Stimulated activated CD8-positive, alpha-beta memory T cell treated with anti-CD3 and anti-CD28 coated beads, Interleukin-12 subunit alpha, Interleukin-12 subunit beta, amount 100 ng/mL, for 4 hours (primary cell): ENCODE results near the gene ZIC1.

Experiments used
- DNase-seq: peaks from one replicate; pipeline ENCODE4 v3.0.0-alpha.2; 2020; ENCODE audit warnings: low read depth

The ZIC1 gene

GRCh38 chr3:147422601-147423536, 13.7 kb downstream of the ZIC1 start:
- no peak for DNase-seq

- DNase-seq = no peak
Measured at GRCh38 chr3:147423537-147423797, 14.3 kb downstream of the ZIC1 start.

- no peak for DNase-seq
Measured at GRCh38 chr3:147423798-147424580, 14.8 kb downstream of the ZIC1 start.

GRCh38 chr3:147424581-147425387, 15.6 kb downstream of the ZIC1 start:
- no peak for DNase-seq

DNA sequence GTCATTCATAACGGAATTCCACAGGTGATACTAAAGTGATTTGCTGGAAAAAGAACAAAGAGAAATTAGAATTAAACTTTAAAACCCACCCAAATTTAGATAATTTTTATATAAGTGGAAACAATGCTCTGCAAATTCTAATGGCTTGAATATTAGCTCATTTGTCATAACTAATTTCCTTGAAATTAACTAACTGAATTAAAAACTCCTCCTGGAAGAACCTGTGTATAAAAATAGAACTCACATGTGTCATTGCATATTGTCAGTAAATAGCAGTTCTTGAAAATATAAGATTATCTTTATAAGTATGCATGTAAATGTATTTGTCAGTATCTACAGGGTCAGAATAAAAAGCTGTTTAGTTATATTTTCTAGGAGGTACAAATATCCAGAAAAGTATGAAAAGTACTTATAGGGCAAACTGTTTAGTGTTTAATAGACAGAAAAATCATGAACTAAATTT, 16.3 kb downstream of the ZIC1 start:
- DNase-seq = no peak

DNA sequence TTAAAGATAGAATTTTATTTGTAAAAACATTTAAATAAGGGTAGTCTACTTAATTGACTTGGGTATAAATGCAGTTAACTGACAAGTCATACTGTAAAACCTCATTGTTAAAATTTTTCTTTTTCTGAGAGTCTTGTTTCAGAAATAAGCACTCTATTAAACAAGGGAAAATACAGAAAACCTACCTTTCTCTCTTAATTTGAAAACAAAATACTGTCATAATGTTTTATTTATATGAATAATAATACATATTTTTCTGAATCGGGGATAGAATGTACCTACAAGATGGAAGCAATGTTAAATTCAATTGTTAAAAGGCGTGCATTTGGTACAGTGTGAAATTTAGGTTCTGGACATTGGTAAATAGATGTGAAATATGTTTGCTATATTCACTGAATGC, 17.8 kb downstream of the ZIC1 start:
- DNase-seq = no peak

- no peak for DNase-seq
Measured at GRCh38 chr3:147427746-147428145, 18.6 kb downstream of the ZIC1 start.

DNA sequence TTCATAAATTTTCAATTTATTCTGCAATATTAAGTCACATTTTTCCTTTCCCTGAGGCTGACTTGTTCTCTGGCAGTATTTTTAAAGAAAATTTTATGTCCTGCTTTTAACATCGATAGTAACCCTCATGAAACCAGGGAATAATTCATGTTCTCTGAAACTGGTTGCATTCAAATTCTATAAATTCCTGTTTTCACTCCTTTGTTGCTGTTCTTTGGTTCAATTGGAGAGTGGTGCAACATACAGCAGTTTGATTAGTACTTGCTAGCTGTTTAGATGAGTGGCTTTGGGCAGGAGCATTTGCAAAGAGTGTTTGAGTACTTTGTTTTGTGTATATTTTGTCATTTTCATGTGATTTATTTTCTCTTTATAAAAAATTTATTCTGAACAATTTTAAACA, 19.2 kb downstream of the ZIC1 start:
- DNase-seq = no peak

DNA sequence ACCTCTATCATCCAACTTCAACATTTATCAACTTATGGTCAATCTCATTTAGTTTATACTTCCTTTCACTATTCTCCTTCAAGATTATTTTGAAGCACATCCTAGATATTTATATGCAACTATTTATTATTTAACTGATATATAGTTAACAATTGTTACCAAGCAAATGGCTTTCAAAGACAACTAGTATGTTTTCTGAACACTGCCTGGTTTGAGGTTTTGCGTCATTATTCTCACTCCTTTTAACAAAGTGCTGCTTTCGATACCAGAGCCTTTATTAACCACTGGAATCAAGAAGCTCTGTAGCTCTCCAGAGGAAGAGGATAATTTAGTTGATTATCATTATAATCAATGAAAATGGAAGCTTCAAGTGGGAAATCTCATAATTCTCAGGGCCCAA, 19.6 kb downstream of the ZIC1 start:
- no peak for DNase-seq

GRCh38 chr3:147431751-147432150, 22.6 kb downstream of the ZIC1 start:
- no peak for DNase-seq

GRCh38 chr3:147447224-147447623, 38.1 kb downstream of the ZIC1 start:
- DNase-seq = no peak

DNA sequence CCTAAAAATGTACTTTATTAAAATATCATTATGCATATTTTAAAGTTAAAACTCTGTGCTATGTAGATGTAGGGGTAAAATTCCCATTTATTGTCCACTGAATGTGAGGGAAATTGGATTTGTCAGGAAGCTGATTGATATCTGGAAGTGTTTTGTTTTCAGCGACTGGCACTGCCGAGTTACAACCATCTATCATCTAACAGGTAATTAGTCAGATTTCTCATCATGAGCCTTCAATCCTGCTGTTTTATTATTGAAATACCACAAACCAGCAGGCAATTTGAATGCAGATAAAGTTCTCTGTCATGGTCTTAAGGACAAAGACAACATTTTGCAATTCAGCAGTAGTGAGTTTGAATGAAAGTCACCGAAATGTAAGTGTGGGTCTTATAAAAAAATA, 40.5 kb downstream of the ZIC1 start:
- no peak for DNase-seq

DNA sequence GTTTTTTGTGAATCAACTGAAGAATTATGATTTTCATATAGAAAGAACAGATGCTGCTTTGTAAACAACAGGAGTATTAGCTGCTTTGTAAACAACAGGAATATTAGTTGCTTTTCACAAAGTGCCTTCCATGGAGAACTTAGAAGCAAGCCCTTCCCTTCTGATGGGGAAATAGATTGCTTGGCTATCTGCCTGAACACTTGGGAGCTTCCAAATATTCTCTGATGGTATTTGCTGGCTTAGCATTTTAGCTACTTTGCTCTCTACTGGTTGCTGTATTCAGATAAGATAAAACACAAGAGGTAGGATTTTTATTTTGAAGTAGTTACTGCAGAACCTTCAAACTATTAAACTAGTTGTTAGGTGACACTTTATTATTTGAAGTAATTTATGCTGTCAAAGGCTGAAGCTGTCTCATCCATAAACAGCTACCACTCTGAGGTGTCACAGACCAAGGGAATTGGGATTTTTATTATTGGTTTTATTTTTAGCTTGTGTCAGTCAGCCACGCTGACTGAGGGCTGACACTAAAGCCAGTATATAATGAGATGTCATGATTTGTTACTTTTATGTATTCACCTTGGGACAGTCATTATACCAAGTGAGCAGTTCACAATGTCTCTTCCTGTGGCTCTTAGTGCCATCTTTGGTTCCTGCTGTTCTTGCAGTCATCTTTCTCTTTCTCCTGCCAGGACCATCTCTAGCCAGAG, 50.0 kb downstream of the ZIC1 start:
- DNase-seq = no peak

- DNase-seq = no peak
Measured at GRCh38 chr3:147462856-147463255, 53.7 kb downstream of the ZIC1 start.
